A549 treated with DMSO at 1 μM for 4 hours (cell line): ENCODE measurements around the gene SULT1E1. TPM values are rescaled to one million over a fixed set of nuclear protein-coding genes. Genes with fewer than 3 reads are reported as not detected.

Source experiments
- total RNA-seq: library from RNA; stranded (reverse); fragments of 200-300 nt; extraction: Qiagen RNA extraction; gene quantifications from 5 replicates; pipeline ENCODE4 v1.2.3, GENCODE V29; 2022; ENCODE audit warnings: low read depth

The SULT1E1 gene, protein sequence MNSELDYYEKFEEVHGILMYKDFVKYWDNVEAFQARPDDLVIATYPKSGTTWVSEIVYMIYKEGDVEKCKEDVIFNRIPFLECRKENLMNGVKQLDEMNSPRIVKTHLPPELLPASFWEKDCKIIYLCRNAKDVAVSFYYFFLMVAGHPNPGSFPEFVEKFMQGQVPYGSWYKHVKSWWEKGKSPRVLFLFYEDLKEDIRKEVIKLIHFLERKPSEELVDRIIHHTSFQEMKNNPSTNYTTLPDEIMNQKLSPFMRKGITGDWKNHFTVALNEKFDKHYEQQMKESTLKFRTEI
- total RNA-seq, result not detected in 5 replicates

GRCh38 chr4:69860052-69860451, at the start of gene SULT1E1:
TSS of gene SULT1E1 (minus strand) at chr4:69860145. CDS start at chr4:69857644, 2,501 bp downstream.

Other genes starting within 250 kb of the SULT1E1 start
- not detected in 5 replicates for gene UGT2A2, start 220.5 kb downstream of the SULT1E1 start, total RNA-seq
- gene UGT2A1, start 206.9 kb downstream of the SULT1E1 start, total RNA-seq, result not detected in 5 replicates
- 0.01 TPM in 2 of 5 replicates, not detected in the others for gene SULT1B1, start 99.5 kb downstream of the SULT1E1 start, total RNA-seq
- gene CSN1S1, start 70.9 kb upstream of the SULT1E1 start, total RNA-seq, result not detected in 5 replicates
- gene CSN2, start 105.6 kb upstream of the SULT1E1 start, total RNA-seq, result not detected in 5 replicates
- not detected in 5 replicates for gene STATH, start 135.8 kb upstream of the SULT1E1 start, total RNA-seq
- not detected in 5 replicates for gene HTN3, start 168.3 kb upstream of the SULT1E1 start, total RNA-seq
- gene HTN1, start 190.3 kb upstream of the SULT1E1 start, total RNA-seq, result not detected in 5 replicates